ENCODE data around the gene CCDC142. TPM values are rescaled to one million over a fixed set of nuclear protein-coding genes. Genes with fewer than 3 reads are reported as not detected.
A peak's percentile ranks its signal among the peaks of the same experiment; 100 is the strongest.

Gene CCDC142
- total and polyA plus RNA-seq, 10 of the 15 experiments (the other 5 are each of a cell fraction or from before 2014, with no cell fraction given), result 0.93 to 16.9 (median 9.0) TPM

DNA sequence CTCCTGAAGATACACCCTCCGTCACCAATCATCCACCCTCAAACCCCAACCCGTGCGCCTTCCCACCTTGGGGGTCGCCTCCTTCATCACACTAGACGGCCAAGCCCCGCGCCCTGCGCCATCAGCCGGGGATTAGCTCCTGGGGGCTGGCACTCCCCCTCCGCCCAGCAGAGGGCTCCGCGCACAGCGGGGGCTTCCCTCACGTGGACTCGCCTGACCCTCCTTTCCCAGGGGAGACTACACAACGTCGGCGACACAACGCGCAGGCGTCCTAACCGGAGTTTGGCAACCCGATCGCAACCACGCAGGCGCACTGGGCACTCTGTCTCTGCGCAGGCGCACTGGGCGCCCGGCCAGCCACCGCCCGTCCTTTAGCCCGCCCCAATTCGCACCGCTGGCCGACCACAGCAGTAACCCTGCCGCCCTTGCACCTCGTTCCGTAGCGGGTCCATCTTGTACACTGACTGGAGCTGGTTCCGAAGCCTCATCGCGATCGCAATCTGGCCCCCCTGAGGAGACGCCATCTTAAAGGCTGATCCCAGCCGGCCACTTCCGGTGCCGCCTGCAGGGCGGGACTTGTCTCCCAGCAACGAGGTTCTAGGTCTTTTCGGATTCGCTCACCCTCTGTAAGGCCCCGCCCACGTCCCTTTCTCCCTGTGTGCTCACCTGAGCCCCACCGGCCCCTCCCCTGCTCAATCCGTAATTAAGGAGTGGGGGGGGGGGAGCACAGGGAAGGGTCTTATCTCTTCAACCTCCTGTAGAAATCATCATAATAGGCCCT is 24.5 kb upstream of the CCDC142 start, which contains the start of gene PCGF1 (continued):
- TF ChIP-seq CUX1 (IDR thresholded peaks at IDR 0.05; ENCODE audit: insufficient replicate concordance, low read depth, low read length) (no peak), ASH2L (IDR thresholded peaks at IDR 0.05; ENCODE audit: borderline replicate concordance, low read depth) (peak; percentile 94; the same call in 1 of the 2 replicates), CREB1 (IDR thresholded peaks at IDR 0.05; ENCODE audit: low read depth) (peak; percentile 49), RFX5 (IDR thresholded peaks at IDR 0.05; ENCODE audit: low read depth, low read length) (no peak), ZNF687 (IDR thresholded peaks at IDR 0.05) (peak; percentile 66), FOS (IDR thresholded peaks at IDR 0.05; ENCODE audit: borderline replicate concordance, extremely low read depth, insufficient read length) (no peak), LARP7 (IDR thresholded peaks at IDR 0.05) (peak; percentile 80)
- TF ChIP-seq, protein P1, sequence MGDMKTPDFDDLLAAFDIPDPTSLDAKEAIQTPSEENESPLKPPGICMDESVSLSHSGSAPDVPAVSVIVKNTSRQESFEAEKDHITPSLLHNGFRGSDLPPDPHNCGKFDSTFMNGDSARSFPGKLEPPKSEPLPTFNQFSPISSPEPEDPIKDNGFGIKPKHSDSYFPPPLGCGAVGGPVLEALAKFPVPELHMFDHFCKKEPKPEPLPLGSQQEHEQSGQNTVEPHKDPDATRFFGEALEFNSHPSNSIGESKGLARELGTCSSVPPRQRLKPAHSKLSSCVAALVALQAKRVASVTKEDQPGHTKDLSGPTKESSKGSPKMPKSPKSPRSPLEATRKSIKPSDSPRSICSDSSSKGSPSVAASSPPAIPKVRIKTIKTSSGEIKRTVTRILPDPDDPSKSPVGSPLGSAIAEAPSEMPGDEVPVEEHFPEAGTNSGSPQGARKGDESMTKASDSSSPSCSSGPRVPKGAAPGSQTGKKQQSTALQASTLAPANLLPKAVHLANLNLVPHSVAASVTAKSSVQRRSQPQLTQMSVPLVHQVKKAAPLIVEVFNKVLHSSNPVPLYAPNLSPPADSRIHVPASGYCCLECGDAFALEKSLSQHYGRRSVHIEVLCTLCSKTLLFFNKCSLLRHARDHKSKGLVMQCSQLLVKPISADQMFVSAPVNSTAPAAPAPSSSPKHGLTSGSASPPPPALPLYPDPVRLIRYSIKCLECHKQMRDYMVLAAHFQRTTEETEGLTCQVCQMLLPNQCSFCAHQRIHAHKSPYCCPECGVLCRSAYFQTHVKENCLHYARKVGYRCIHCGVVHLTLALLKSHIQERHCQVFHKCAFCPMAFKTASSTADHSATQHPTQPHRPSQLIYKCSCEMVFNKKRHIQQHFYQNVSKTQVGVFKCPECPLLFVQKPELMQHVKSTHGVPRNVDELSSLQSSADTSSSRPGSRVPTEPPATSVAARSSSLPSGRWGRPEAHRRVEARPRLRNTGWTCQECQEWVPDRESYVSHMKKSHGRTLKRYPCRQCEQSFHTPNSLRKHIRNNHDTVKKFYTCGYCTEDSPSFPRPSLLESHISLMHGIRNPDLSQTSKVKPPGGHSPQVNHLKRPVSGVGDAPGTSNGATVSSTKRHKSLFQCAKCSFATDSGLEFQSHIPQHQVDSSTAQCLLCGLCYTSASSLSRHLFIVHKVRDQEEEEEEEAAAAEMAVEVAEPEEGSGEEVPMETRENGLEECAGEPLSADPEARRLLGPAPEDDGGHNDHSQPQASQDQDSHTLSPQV (IDR thresholded peaks at IDR 0.05), result no peak
- TF ChIP-seq, protein P2, sequence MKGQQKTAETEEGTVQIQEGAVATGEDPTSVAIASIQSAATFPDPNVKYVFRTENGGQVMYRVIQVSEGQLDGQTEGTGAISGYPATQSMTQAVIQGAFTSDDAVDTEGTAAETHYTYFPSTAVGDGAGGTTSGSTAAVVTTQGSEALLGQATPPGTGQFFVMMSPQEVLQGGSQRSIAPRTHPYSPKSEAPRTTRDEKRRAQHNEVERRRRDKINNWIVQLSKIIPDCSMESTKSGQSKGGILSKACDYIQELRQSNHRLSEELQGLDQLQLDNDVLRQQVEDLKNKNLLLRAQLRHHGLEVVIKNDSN (IDR thresholded peaks at IDR 0.05; ENCODE audit: borderline replicate concordance, extremely low read length, insufficient read depth, low read depth, low read length), result peak; percentile 79
- TF ChIP-seq, protein P3, sequence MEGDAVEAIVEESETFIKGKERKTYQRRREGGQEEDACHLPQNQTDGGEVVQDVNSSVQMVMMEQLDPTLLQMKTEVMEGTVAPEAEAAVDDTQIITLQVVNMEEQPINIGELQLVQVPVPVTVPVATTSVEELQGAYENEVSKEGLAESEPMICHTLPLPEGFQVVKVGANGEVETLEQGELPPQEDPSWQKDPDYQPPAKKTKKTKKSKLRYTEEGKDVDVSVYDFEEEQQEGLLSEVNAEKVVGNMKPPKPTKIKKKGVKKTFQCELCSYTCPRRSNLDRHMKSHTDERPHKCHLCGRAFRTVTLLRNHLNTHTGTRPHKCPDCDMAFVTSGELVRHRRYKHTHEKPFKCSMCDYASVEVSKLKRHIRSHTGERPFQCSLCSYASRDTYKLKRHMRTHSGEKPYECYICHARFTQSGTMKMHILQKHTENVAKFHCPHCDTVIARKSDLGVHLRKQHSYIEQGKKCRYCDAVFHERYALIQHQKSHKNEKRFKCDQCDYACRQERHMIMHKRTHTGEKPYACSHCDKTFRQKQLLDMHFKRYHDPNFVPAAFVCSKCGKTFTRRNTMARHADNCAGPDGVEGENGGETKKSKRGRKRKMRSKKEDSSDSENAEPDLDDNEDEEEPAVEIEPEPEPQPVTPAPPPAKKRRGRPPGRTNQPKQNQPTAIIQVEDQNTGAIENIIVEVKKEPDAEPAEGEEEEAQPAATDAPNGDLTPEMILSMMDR (IDR thresholded peaks at IDR 0.05 in 2 of 3, conservative IDR thresholded peaks at IDR 0.05 in 1 of 3; ENCODE audit: control insufficient read depth in 2 of 3, extremely low read depth in 1 of 3, insufficient read depth in 1 of 3, low read depth in 3 of 3, low read length in 3 of 3), result peak; percentile 64 to 75 (median 71)

Data from GM12878 (cell line).